Mammary epithelial cell (primary cell): ENCODE results near the gene SLAIN2.

Source experiments
- EZH2 ChIP-seq: IDR thresholded peaks from 2 replicates; pipeline ENCODE4 v1.6.1; 2012; ENCODE audit warnings: low read length, inconsistent platforms, borderline replicate concordance
- TF ChIP-seq, protein P1 (sequence below), 2 donors: IDR thresholded peaks in 1 of 2; conservative IDR thresholded peaks in 1 of 2; 2 replicates each; pipeline ENCODE4 v1.5.1; 2011 to 2012; ENCODE audit warnings: inconsistent platforms in 2 of 2, low read length in 2 of 2, mild to moderate bottlenecking in 2 of 2, control low read depth in 1 of 2, low read depth in 1 of 2; ENCODE audit not compliant: insufficient read depth in 1 of 2; ENCODE audit errors: extremely low read depth in 1 of 2

DNA sequence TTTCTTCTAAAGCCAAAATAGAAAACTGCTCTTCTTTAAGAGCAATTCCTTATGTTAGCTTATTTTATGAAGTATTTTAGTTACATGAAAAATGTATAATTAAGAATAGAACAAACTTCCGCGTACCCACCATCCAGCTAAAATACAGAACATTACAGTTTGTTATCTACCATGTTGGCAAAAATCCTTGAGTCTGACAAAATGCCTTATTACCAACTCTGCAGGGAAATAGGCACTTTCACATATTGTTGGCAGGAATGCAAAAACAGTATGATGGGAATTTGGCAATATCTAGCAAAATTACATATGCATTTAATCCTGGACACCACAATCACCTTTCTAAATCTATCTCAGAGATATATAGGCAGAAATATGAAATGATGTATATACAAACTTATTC is 32.4 kb upstream of the SLAIN2 start:
- TF ChIP-seq, protein P1, sequence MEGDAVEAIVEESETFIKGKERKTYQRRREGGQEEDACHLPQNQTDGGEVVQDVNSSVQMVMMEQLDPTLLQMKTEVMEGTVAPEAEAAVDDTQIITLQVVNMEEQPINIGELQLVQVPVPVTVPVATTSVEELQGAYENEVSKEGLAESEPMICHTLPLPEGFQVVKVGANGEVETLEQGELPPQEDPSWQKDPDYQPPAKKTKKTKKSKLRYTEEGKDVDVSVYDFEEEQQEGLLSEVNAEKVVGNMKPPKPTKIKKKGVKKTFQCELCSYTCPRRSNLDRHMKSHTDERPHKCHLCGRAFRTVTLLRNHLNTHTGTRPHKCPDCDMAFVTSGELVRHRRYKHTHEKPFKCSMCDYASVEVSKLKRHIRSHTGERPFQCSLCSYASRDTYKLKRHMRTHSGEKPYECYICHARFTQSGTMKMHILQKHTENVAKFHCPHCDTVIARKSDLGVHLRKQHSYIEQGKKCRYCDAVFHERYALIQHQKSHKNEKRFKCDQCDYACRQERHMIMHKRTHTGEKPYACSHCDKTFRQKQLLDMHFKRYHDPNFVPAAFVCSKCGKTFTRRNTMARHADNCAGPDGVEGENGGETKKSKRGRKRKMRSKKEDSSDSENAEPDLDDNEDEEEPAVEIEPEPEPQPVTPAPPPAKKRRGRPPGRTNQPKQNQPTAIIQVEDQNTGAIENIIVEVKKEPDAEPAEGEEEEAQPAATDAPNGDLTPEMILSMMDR (conservative IDR thresholded peaks at IDR 0.05 in 1 of 2, IDR thresholded peaks at IDR 0.05 in 1 of 2; ENCODE audit: extremely low read depth in 1 of 2, insufficient read depth in 1 of 2, low read depth in 1 of 2, low read length in 2 of 2) = no peak
- TF ChIP-seq EZH2 = no peak
